Aorta (tissue), 5 donors: Measurements from ENCODE around the gene ANP32A. TPM values are rescaled to one million over a fixed set of nuclear protein-coding genes. Genes with fewer than 3 reads are reported as not detected.
A peak's percentile ranks its signal among the peaks of the same experiment; 100 is the strongest.

Experiments
- ATAC-seq: fragments of 200-7000 bp; cut with Tn5 transposase; one replicate; pipeline ENCODE4 v1.9.1; 2022; ENCODE audit warnings: moderate library complexity; ENCODE audit not compliant: low FRiP score
- DNase-seq, 2 donors: peaks; one replicate each; pipeline ENCODE4 v3.0.0-alpha.2; 2020
- H3K27ac ChIP-seq, 2 donors: one replicate each; pipeline ENCODE4 v1.5.1; 2013; ENCODE audit warnings: low read length in 2 of 2, mild to moderate bottlenecking in 2 of 2, moderate library complexity in 2 of 2, control low read depth in 1 of 2, inconsistent platforms in 1 of 2, low read depth in 1 of 2
- H3K27me3 ChIP-seq, 2 donors: one replicate each; pipeline ENCODE4 v1.6.1; 2013; ENCODE audit warnings: control low read depth in 1 of 2, low read length in 1 of 2, mild to moderate bottlenecking in 1 of 2, moderate library complexity in 1 of 2; ENCODE audit not compliant: insufficient read depth in 2 of 2, control insufficient read depth in 1 of 2
- H3K36me3 ChIP-seq, 2 donors: one replicate each; pipeline ENCODE4 v1.6.1; 2013; ENCODE audit warnings: control low read depth in 1 of 2, low read length in 1 of 2, mild to moderate bottlenecking in 1 of 2; ENCODE audit not compliant: insufficient read depth in 2 of 2, control insufficient read depth in 1 of 2
- H3K4me1 ChIP-seq, 2 donors: one replicate each; pipeline ENCODE4 v1.6.1; 2013; ENCODE audit warnings: low read length in 2 of 2, control low read depth in 1 of 2, mild to moderate bottlenecking in 1 of 2, moderate library complexity in 1 of 2; ENCODE audit not compliant: insufficient read depth in 2 of 2, control insufficient read depth in 1 of 2
- H3K4me3 ChIP-seq, 2 donors: one replicate each; pipeline ENCODE4 v1.5.1; 2013; ENCODE audit warnings: low read length in 2 of 2, control low read depth in 1 of 2, mild to moderate bottlenecking in 1 of 2
- H3K9me3 ChIP-seq: one replicate; pipeline ENCODE4 v1.6.1; 2013; ENCODE audit warnings: mild to moderate bottlenecking, low read length; ENCODE audit not compliant: control insufficient read depth
- WGBS, 2 donors: extraction: QIAGEN DNeasy Blood & Tissue Kit; methylation state at CpG; one replicate each; pipeline ENCODE4 v1.1.7; 2013; 5-methylcytosine and 5-hydroxymethylcytosine counted together
- intact Hi-C, 2 donors: fragments of 100-400 bp; cut with DNase I; formaldehyde crosslinking; loops; one replicate each; pipeline versions ENCODE4 v1.14.2 to v1.15.0; 2022
- polyA plus RNA-seq, 2 donors: library from polyadenylated mRNA; stranded (reverse); fragments of 200-250 nt; gene quantifications; one replicate each; pipeline ENCODE4 v1.2.3, GENCODE V29; 2013
- total RNA-seq, 2 donors: library from RNA; stranded (reverse); fragmentation: NEBNext Ultra II Directional; extraction: Animal tissue kit (Norgen Biotek cat#: 25700); gene quantifications; one replicate each; pipeline ENCODE4 v1.2.1, GENCODE V29; 2021
- donor health status: healthy with polysubstance abuse.
- donor health status: Bipolar disorder and iron deficiency.
- donor health status: DM: no; HTN: no; CAD: no.
- donor health status: DM: no; HTN: no; CAD: no.
- donor health status: DM: yes; HTN: yes; CAD: no.

Gene ANP32A
- total and polyA plus RNA-seq, 4 donors = 63.2 to 106 (median 69.8) TPM

GRCh38 chr15:68797599-68798345, 22.9 kb downstream of the ANP32A start:
- intact Hi-C loops = no loop called here
- no peaks in the 10 kb centered on the region for H3K9me3 ChIP-seq
- ATAC-seq = no peak
- DNase-seq = peak in 1 of 2 donors; percentile 38
- WGBS, 2 donors = 6 to 19% methylated on average over 6 of the region's 6 CpGs
- no peak overlapping the region for H3K4me3 ChIP-seq
- H3K4me1 ChIP-seq = no peaks in the 10 kb centered on the region
- no peak overlapping the region for H3K27ac ChIP-seq
- H3K27me3 ChIP-seq = no peaks in the 10 kb centered on the region
- no peaks in the 10 kb centered on the region for H3K36me3 ChIP-seq

GRCh38 chr15:68797191-68797590, 23.5 kb downstream of the ANP32A start:
- intact Hi-C loops = no loop called here
- Histone ChIP-seq H3K4me3 (no peak overlapping the region), H3K27me3 (no peaks in the 10 kb centered on the region), H3K4me1 (no peaks in the 10 kb centered on the region), H3K36me3 (no peaks in the 10 kb centered on the region), H3K9me3 (no peaks in the 10 kb centered on the region), H3K27ac (no peak overlapping the region)
- DNase-seq (no peak), ATAC-seq (no peak)
- 42 to 49% methylated on average over 3 of the region's 3 CpGs for WGBS, 2 donors

- Histone ChIP-seq H3K27me3 (no peaks in the 10 kb centered on the region), H3K4me3 (no peak overlapping the region), H3K4me1 (no peaks in the 10 kb centered on the region), H3K9me3 (no peaks in the 10 kb centered on the region), H3K27ac (no peak overlapping the region), H3K36me3 (no peaks in the 10 kb centered on the region)
- 94 to 95% methylated on average over 6 of the region's 6 CpGs for whole genome bisulfite sequencing, 2 donors
- intact Hi-C loops = no loop called here
- DNase-seq = peak in 1 of 2 donors; percentile 28
- ATAC-seq = no peak
Observed at GRCh38 chr15:68796576-68796975, 24.1 kb downstream of the ANP32A start.

- intact Hi-C loops = no loop called here
Observed at GRCh38 chr15:68795298-68795848, 25.3 kb downstream of the ANP32A start.

GRCh38 chr15:68794863-68795262, 25.8 kb downstream of the ANP32A start:
- Histone ChIP-seq H3K4me1 (peaks cover 0 to 3% of the 10 kb centered on the region in 2 donors), H3K4me3 (no peak overlapping the region), H3K27me3 (no peaks in the 10 kb centered on the region), H3K36me3 (no peaks in the 10 kb centered on the region), H3K27ac (no peak overlapping the region), H3K9me3 (no peaks in the 10 kb centered on the region)
- DNase-seq = no peak
- intact Hi-C loops = no loop called here
- ATAC-seq = peak; percentile 11
- WGBS, 2 donors = 8 to 10% methylated on average over 5 of the region's 5 CpGs

More at GRCh38 chr15:68795298-68795848, 25.3 kb downstream of the ANP32A start:
- H3K27me3 ChIP-seq = no peaks in the 10 kb centered on the region
- H3K4me3 ChIP-seq = no peak overlapping the region
- ATAC-seq (peak; percentile 95), DNase-seq (peak; percentile 93 to 95)
- WGBS, 2 donors = 0 to 1% methylated on average over 20 of the region's 20 CpGs
- no peaks in the 10 kb centered on the region for H3K9me3 ChIP-seq
- no peaks in the 10 kb centered on the region for H3K36me3 ChIP-seq
- peak overlapping the region in 1 of 2 donors; percentile 65 for H3K27ac ChIP-seq
- peaks cover 0 to 2% of the 10 kb centered on the region in 2 donors for H3K4me1 ChIP-seq

GRCh38 chr15:68794307-68794706, 26.4 kb downstream of the ANP32A start:
- intact Hi-C loops = no loop called here
- H3K27me3 ChIP-seq = no peaks in the 10 kb centered on the region
- H3K4me3 ChIP-seq = no peak overlapping the region
- DNase-seq = no peak
- no peak for ATAC-seq
- peaks cover 0 to 3% of the 10 kb centered on the region in 2 donors for H3K4me1 ChIP-seq
- H3K27ac ChIP-seq = no peak overlapping the region
- no peaks in the 10 kb centered on the region for H3K36me3 ChIP-seq
- 71 to 74% methylated on average over 4 of the region's 4 CpGs for WGBS, 2 donors
- no peaks in the 10 kb centered on the region for H3K9me3 ChIP-seq

GRCh38 chr15:68793776-68794175, 26.9 kb downstream of the ANP32A start:
- no peak for DNase-seq
- WGBS, 2 donors = 57 to 63% methylated on average over 6 of the region's 6 CpGs
- no peaks in the 10 kb centered on the region for H3K36me3 ChIP-seq
- no peaks in the 10 kb centered on the region for H3K27me3 ChIP-seq
- H3K4me1 ChIP-seq = peaks cover 0 to 3% of the 10 kb centered on the region in 2 donors
- no peak for ATAC-seq
- no peaks in the 10 kb centered on the region for H3K9me3 ChIP-seq
- H3K4me3 ChIP-seq = no peak overlapping the region
- no peak overlapping the region for H3K27ac ChIP-seq
- intact Hi-C loops = no loop called here

- no peaks in the 10 kb centered on the region for H3K9me3 ChIP-seq
- 68 to 69% methylated on average over 14 of the region's 14 CpGs for WGBS, 2 donors
- no peaks in the 10 kb centered on the region for H3K27me3 ChIP-seq
- H3K27ac ChIP-seq = no peak overlapping the region
- ATAC-seq = no peak
- intact Hi-C loops = no loop called here
- H3K4me3 ChIP-seq = no peak overlapping the region
- H3K4me1 ChIP-seq = peaks cover 0 to 3% of the 10 kb centered on the region in 2 donors
- no peaks in the 10 kb centered on the region for H3K36me3 ChIP-seq
- no peak for DNase-seq
Observed at GRCh38 chr15:68792901-68793766, 27.6 kb downstream of the ANP32A start.
